Measurements from ENCODE around the gene TXNDC11. TPM values are rescaled to one million over a fixed set of nuclear protein-coding genes. Genes with fewer than 3 reads are reported as not detected.

Gene TXNDC11
- total RNA-seq, 2 experiments from 2014 or later: 27.3 to 28.3 TPM

DNA sequence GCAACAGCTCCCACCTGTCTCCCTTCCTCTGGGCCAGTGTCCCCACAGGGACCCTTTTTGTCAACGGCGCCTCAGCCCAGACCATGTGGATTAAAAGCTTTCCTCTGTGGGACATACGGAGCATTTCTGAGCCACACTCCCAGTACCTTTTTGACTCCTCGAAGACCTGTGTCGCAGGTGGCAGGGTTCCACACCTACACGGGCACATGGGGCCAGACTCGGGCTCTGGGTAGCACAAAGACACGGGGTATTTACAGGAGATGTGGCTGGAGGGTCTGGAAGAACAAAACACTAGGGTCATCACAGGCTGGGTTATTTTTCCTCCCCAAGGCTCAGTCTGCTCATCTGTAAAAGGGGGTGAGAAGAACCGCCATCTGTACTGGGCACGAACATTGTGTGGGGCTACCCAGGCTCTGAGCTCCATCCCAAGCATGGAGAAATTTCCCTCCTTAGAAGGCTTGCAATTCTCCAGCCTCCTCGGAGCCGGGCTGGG lies 106.9 kb downstream of the TXNDC11 start:
- peaks cover 15% of the 10 kb centered on the region for H3K4me1 Mint-ChIP-seq
- ATAC-seq (no peak), DNase-seq (no peak)
- H3K9me3 Mint-ChIP-seq (ENCODE audit: low read depth): no peaks in the 10 kb centered on the region
- no peak overlapping the region for H3K27ac Mint-ChIP-seq
- no peaks in the 10 kb centered on the region for H3K36me3 Mint-ChIP-seq (ENCODE audit: low read depth)
- CTCF ChIA-PET: interaction anchor here (0.6 to 0.9 kb wide), 2 partner anchors 104 to 488 kb away, joined by 3 to 5 read pairs; no protein-coding TSS in a partner anchor
- intact Hi-C loops (cut with DNase I, micrococcal nuclease): no loop called here
- no peak overlapping the region for H3K4me3 Mint-ChIP-seq
- H3K27me3 Mint-ChIP-seq: no peaks in the 10 kb centered on the region
- POLR2A ChIA-PET: interaction anchor here (0.6 kb wide), 1 partner anchor 29 kb away, joined by 4 read pairs; no protein-coding TSS in a partner anchor

- ATAC-seq: no peak
- Mint-ChIP-seq H3K27ac (no peak overlapping the region), H3K4me1 (peaks cover 17% of the 10 kb centered on the region), H3K9me3 (ENCODE audit: low read depth) (no peaks in the 10 kb centered on the region), H3K27me3 (no peaks in the 10 kb centered on the region), H3K4me3 (no peak overlapping the region), H3K36me3 (ENCODE audit: low read depth) (no peaks in the 10 kb centered on the region)
- ChIA-PET CTCF (interaction anchor here (0.6 kb wide), 1 partner anchor 488 kb away, joined by 3 read pairs; no protein-coding TSS in a partner anchor), POLR2A (no interaction called here)
- no peak for DNase-seq
- intact Hi-C loops (cut with DNase I, micrococcal nuclease): no loop called here
Measured at GRCh38 chr16:11635113-11635652, 107.5 kb downstream of the TXNDC11 start.

GRCh38 chr16:11634312-11634711 lies 108.3 kb downstream of the TXNDC11 start:
- DNase-seq (no peak), ATAC-seq (no peak)
- H3K27ac Mint-ChIP-seq: no peak overlapping the region
- H3K27me3 Mint-ChIP-seq: no peaks in the 10 kb centered on the region
- ChIA-PET CTCF (interaction anchor here (0.6 to 0.8 kb wide), 3 partner anchors 56 to 81 kb away, joined by 3 read pairs; no protein-coding TSS in a partner anchor), POLR2A (no interaction called here)
- H3K4me1 Mint-ChIP-seq: peaks cover 24% of the 10 kb centered on the region
- intact Hi-C loops (cut with DNase I, micrococcal nuclease): no loop called here
- H3K36me3 Mint-ChIP-seq (ENCODE audit: low read depth): no peaks in the 10 kb centered on the region
- no peak overlapping the region for H3K4me3 Mint-ChIP-seq
- H3K9me3 Mint-ChIP-seq (ENCODE audit: low read depth): no peaks in the 10 kb centered on the region

- H3K4me1 Mint-ChIP-seq: peaks cover 31% of the 10 kb centered on the region
- no peaks in the 10 kb centered on the region for H3K9me3 Mint-ChIP-seq (ENCODE audit: low read depth)
- no peaks in the 10 kb centered on the region for H3K27me3 Mint-ChIP-seq
- H3K4me3 Mint-ChIP-seq: no peak overlapping the region
- DNase-seq: no peak
- no peak overlapping the region for H3K27ac Mint-ChIP-seq
- CTCF ChIA-PET: no interaction called here
- H3K36me3 Mint-ChIP-seq (ENCODE audit: low read depth): no peaks in the 10 kb centered on the region
- no peak for ATAC-seq
- POLR2A ChIA-PET: no interaction called here
- intact Hi-C loops (cut with DNase I, micrococcal nuclease): no loop called here
Measured at GRCh38 chr16:11633113-11633512, 109.5 kb downstream of the TXNDC11 start.

DNA sequence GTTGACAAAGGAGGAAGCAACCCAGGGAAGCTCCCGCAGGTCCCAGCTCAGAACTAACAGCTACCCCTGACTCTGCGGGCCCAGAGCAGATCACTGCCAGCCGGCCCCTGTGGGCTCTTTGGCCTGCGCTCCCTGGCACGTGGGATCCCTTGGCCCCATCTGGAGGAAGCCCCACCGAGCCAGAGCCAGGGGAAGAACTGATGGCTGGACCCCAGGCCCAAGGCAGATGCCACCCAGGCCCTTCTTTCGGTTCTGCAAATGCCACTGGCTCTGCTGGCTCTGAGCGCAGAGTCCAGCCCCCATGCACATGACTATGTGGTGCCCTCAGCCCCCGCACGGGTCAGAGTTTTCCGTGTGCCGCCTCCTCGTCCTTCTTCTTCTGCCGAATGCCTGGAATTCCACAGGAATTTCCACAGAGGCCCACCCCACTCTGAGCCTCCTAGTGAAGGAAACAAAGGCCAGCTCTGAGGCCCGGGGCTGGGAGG lies 110.2 kb downstream of the TXNDC11 start:
- H3K9me3 Mint-ChIP-seq (ENCODE audit: low read depth): no peaks in the 10 kb centered on the region
- no peaks in the 10 kb centered on the region for H3K36me3 Mint-ChIP-seq (ENCODE audit: low read depth)
- H3K27ac Mint-ChIP-seq: no peak overlapping the region
- ATAC-seq (no peak), DNase-seq (no peak)
- H3K27me3 Mint-ChIP-seq: no peaks in the 10 kb centered on the region
- H3K4me1 Mint-ChIP-seq: peaks cover 34% of the 10 kb centered on the region
- ChIA-PET CTCF (no interaction called here), POLR2A (interaction anchor here (0.6 kb wide), 1 partner anchor 380 kb away, joined by 3 read pairs; no protein-coding TSS in a partner anchor)
- H3K4me3 Mint-ChIP-seq: no peak overlapping the region
- intact Hi-C loops (cut with DNase I, micrococcal nuclease): no loop called here

GRCh38 chr16:11631214-11631613 lies 111.4 kb downstream of the TXNDC11 start:
- Mint-ChIP-seq H3K36me3 (ENCODE audit: low read depth) (no peaks in the 10 kb centered on the region), H3K9me3 (ENCODE audit: low read depth) (no peaks in the 10 kb centered on the region), H3K27ac (no peak overlapping the region), H3K4me3 (no peak overlapping the region), H3K4me1 (peaks cover 34% of the 10 kb centered on the region), H3K27me3 (no peaks in the 10 kb centered on the region)
- DNase-seq: no peak
- ChIA-PET CTCF (interaction anchor here (1.1 to 1.8 kb wide), 3 partner anchors 9 to 101 kb away, joined by 3 to 6 read pairs (median 3); no protein-coding TSS in a partner anchor), POLR2A (no interaction called here)
- ATAC-seq: no peak
- intact Hi-C loops (cut with DNase I, micrococcal nuclease): no loop called here

- Mint-ChIP-seq H3K27ac (no peak overlapping the region), H3K27me3 (no peaks in the 10 kb centered on the region), H3K4me3 (no peak overlapping the region), H3K36me3 (ENCODE audit: low read depth) (no peaks in the 10 kb centered on the region), H3K9me3 (ENCODE audit: low read depth) (no peaks in the 10 kb centered on the region), H3K4me1 (peaks cover 36% of the 10 kb centered on the region)
- DNase-seq (no peak), ATAC-seq (no peak)
- CTCF ChIA-PET: interaction anchor here (0.8 to 1.8 kb wide), 4 partner anchors 9 to 206 kb away, joined by 3 to 6 read pairs (median 4); no protein-coding TSS in a partner anchor
- POLR2A ChIA-PET: no interaction called here
- intact Hi-C loops (cut with DNase I, micrococcal nuclease): no loop called here
Measured at GRCh38 chr16:11630768-11631056, 111.9 kb downstream of the TXNDC11 start.

DNA sequence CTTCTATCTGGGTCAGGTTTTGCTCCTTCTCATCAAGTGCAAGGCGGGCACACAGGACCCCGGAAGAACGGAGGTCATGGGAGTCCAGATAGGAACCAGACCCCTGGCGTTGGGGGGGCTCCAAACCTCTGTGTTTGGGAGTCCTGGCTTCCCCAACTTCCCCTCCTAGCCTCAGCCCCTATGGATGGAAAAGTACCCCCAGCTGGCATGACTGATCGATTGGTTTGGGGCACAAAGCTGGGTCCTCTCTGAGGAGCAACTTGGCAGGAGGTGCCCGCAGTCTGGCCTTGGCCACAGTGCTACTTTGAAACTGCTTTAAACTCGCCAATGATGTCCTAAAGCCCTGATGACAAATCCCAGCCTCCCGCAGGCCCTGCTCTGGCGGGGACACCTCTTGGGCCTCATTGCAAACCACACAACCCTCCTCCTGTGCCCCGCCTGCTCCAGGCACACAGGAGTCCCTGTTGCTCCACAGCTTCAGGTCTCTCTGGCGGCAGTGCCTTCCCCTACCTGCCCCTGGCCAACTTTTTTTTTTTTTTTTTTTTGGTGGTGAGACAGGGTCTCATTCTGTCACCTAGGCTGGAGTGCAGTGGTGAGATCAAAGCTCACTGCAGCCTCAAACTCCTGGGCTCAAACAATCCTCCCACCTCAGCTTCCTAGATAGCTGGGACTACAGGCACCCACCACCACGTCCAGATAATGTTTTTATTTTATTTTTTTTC lies 112.5 kb downstream of the TXNDC11 start:
- CTCF ChIA-PET: interaction anchor here (0.6 to 1.8 kb wide), 5 partner anchors 10 to 207 kb away, joined by 3 to 6 read pairs (median 3); no protein-coding TSS in a partner anchor
- Mint-ChIP-seq H3K27ac (no peak overlapping the region), H3K9me3 (ENCODE audit: low read depth) (no peaks in the 10 kb centered on the region), H3K36me3 (ENCODE audit: low read depth) (no peaks in the 10 kb centered on the region), H3K27me3 (no peaks in the 10 kb centered on the region), H3K4me3 (no peak overlapping the region), H3K4me1 (peaks cover 40% of the 10 kb centered on the region)
- intact Hi-C loops (cut with DNase I, micrococcal nuclease): no loop called here
- no peak for ATAC-seq
- POLR2A ChIA-PET: no interaction called here
- DNase-seq: no peak

Other genes with a start within 250 kb of the TXNDC11 start
- 100 to 1,000 TPM in 1 of 2 experiments, 10 to 100 TPM in 1; 99.0 to 116 TPM for gene LITAF, start 155.9 kb downstream of the TXNDC11 start, total RNA-seq
- 1 to 10 TPM; 6.0 to 7.2 TPM for gene SNN, start 74.4 kb downstream of the TXNDC11 start, total RNA-seq
- 10 to 100 TPM; 74.1 to 95.1 TPM for gene ZC3H7A, start 54.4 kb upstream of the TXNDC11 start, total RNA-seq
- 100 to 1,000 TPM; 369 to 466 TPM for gene RSL1D1, start 108.7 kb upstream of the TXNDC11 start, total RNA-seq
- 100 to 1,000 TPM; 234 to 260 TPM for gene GSPT1, start 173.1 kb upstream of the TXNDC11 start, total RNA-seq
- 10 to 100 TPM in 1 of 2 experiments, 1 to 10 TPM in 1; 7.2 to 12.5 TPM for gene NPIPB2, start 199.2 kb upstream of the TXNDC11 start, total RNA-seq
- not detected for gene TNFRSF17, start 222.4 kb upstream of the TXNDC11 start, total RNA-seq
- gene SNX29, start 233.9 kb upstream of the TXNDC11 start, total RNA-seq: 1 to 10 TPM; 6.4 to 8.4 TPM

All from activated CD4-positive, alpha-beta T cell treated with anti-CD3 and anti-CD28 coated beads for 36 hours (primary cell).